Lower leg skin (tissue), 3 donors: ENCODE results near the gene WDFY4.

Source experiments
- POLR2A ChIP-seq, 2 donors: fragments of 450-650 bp; IDR thresholded peaks; one replicate each; pipeline ENCODE4 v1.6.1; 2016 to 2017; ENCODE audit warnings: antibody characterized with exemption in 2 of 2, mild to moderate bottlenecking in 1 of 2, moderate library complexity in 1 of 2
- TF ChIP-seq, protein P1 (sequence below), 3 donors: fragments of 450-650 bp; IDR thresholded peaks; one replicate each; pipeline ENCODE4 v1.5.1; 2016; ENCODE audit warnings: antibody characterized with exemption in 3 of 3, mild to moderate bottlenecking in 3 of 3, moderate library complexity in 2 of 3

- TF ChIP-seq, protein P1, sequence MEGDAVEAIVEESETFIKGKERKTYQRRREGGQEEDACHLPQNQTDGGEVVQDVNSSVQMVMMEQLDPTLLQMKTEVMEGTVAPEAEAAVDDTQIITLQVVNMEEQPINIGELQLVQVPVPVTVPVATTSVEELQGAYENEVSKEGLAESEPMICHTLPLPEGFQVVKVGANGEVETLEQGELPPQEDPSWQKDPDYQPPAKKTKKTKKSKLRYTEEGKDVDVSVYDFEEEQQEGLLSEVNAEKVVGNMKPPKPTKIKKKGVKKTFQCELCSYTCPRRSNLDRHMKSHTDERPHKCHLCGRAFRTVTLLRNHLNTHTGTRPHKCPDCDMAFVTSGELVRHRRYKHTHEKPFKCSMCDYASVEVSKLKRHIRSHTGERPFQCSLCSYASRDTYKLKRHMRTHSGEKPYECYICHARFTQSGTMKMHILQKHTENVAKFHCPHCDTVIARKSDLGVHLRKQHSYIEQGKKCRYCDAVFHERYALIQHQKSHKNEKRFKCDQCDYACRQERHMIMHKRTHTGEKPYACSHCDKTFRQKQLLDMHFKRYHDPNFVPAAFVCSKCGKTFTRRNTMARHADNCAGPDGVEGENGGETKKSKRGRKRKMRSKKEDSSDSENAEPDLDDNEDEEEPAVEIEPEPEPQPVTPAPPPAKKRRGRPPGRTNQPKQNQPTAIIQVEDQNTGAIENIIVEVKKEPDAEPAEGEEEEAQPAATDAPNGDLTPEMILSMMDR (IDR thresholded peaks at IDR 0.05), result no peak
- TF ChIP-seq POLR2A (IDR thresholded peaks at IDR 0.05), result no peak
These were observed 158.5 kb downstream of the WDFY4 start for GRCh38 chr10:48843198-48843597.
